Measurements from ENCODE around the gene TYMS. TPM values are rescaled to one million over a fixed set of nuclear protein-coding genes. Genes with fewer than 3 reads are reported as not detected.
A peak's percentile ranks its signal among the peaks of the same experiment; 100 is the strongest.

TYMS gene
- total and polyA plus RNA-seq, 10 of the 15 experiments (the other 5 are each of a cell fraction or from before 2014, with no cell fraction given) = 34.8 to 524 (median 219) TPM

DNA sequence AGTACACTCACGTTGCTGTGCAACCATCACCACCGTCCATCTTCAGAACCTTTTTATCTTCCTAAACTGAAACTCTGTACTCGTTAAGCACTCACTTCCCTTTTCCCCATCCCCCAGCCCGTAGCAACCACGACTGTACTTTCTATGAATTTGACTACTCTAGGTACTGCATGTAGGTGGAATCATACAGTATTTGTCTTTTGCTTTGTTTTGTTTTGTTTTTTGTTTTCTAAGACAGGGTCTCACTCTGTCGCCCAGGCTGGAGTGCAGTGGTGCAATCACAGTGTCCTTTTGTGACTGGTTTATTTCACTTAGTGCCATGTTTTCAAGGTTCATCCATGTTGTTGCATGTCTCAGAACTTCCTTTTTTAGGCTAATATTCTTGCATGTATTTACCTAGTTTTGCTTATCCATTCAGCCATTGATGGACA lies 7.0 kb upstream of the TYMS start (continued):
- no peak for TF ChIP-seq TBL1XR1 (IDR thresholded peaks at IDR 0.05; ENCODE audit: low read depth, low read length)
- peak; percentile 57 for TF ChIP-seq DPF2 (IDR thresholded peaks at IDR 0.05)
- TF ChIP-seq, protein P1, sequence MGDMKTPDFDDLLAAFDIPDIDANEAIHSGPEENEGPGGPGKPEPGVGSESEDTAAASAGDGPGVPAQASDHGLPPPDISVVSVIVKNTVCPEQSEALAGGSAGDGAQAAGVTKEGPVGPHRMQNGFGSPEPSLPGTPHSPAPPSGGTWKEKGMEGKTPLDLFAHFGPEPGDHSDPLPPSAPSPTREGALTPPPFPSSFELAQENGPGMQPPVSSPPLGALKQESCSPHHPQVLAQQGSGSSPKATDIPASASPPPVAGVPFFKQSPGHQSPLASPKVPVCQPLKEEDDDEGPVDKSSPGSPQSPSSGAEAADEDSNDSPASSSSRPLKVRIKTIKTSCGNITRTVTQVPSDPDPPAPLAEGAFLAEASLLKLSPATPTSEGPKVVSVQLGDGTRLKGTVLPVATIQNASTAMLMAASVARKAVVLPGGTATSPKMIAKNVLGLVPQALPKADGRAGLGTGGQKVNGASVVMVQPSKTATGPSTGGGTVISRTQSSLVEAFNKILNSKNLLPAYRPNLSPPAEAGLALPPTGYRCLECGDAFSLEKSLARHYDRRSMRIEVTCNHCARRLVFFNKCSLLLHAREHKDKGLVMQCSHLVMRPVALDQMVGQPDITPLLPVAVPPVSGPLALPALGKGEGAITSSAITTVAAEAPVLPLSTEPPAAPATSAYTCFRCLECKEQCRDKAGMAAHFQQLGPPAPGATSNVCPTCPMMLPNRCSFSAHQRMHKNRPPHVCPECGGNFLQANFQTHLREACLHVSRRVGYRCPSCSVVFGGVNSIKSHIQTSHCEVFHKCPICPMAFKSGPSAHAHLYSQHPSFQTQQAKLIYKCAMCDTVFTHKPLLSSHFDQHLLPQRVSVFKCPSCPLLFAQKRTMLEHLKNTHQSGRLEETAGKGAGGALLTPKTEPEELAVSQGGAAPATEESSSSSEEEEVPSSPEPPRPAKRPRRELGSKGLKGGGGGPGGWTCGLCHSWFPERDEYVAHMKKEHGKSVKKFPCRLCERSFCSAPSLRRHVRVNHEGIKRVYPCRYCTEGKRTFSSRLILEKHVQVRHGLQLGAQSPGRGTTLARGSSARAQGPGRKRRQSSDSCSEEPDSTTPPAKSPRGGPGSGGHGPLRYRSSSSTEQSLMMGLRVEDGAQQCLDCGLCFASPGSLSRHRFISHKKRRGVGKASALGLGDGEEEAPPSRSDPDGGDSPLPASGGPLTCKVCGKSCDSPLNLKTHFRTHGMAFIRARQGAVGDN (IDR thresholded peaks at IDR 0.05) = no peak
- TF ChIP-seq, protein P2, sequence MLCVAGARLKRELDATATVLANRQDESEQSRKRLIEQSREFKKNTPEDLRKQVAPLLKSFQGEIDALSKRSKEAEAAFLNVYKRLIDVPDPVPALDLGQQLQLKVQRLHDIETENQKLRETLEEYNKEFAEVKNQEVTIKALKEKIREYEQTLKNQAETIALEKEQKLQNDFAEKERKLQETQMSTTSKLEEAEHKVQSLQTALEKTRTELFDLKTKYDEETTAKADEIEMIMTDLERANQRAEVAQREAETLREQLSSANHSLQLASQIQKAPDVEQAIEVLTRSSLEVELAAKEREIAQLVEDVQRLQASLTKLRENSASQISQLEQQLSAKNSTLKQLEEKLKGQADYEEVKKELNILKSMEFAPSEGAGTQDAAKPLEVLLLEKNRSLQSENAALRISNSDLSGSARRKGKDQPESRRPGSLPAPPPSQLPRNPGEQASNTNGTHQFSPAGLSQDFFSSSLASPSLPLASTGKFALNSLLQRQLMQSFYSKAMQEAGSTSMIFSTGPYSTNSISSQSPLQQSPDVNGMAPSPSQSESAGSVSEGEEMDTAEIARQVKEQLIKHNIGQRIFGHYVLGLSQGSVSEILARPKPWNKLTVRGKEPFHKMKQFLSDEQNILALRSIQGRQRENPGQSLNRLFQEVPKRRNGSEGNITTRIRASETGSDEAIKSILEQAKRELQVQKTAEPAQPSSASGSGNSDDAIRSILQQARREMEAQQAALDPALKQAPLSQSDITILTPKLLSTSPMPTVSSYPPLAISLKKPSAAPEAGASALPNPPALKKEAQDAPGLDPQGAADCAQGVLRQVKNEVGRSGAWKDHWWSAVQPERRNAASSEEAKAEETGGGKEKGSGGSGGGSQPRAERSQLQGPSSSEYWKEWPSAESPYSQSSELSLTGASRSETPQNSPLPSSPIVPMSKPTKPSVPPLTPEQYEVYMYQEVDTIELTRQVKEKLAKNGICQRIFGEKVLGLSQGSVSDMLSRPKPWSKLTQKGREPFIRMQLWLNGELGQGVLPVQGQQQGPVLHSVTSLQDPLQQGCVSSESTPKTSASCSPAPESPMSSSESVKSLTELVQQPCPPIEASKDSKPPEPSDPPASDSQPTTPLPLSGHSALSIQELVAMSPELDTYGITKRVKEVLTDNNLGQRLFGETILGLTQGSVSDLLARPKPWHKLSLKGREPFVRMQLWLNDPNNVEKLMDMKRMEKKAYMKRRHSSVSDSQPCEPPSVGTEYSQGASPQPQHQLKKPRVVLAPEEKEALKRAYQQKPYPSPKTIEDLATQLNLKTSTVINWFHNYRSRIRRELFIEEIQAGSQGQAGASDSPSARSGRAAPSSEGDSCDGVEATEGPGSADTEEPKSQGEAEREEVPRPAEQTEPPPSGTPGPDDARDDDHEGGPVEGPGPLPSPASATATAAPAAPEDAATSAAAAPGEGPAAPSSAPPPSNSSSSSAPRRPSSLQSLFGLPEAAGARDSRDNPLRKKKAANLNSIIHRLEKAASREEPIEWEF (IDR thresholded peaks at IDR 0.05; ENCODE audit: insufficient replicate concordance, low read depth, low read length) = no peak
- no peak for TF ChIP-seq NFYB (IDR thresholded peaks at IDR 0.05; ENCODE audit: insufficient read depth, low read depth, low read length)
- no peak for TF ChIP-seq TARDBP (IDR thresholded peaks at IDR 0.05; ENCODE audit: borderline replicate concordance)
- no peak for TF ChIP-seq SUZ12 (IDR thresholded peaks at IDR 0.05; ENCODE audit: unreplicated experiment)
- TF ChIP-seq BCL11A (IDR thresholded peaks at IDR 0.05; ENCODE audit: low read depth, low read length) = peak; percentile 70
- TF ChIP-seq CEBPB (IDR thresholded peaks at IDR 0.05; ENCODE audit: borderline replicate concordance in 1 of 2, low read depth in 2 of 2, low read length in 2 of 2) = no peak
- TF ChIP-seq NR2C2 (IDR thresholded peaks at IDR 0.05; ENCODE audit: borderline replicate concordance, control insufficient read depth, insufficient read length, low read depth) = no peak
- TF ChIP-seq, protein P3, sequence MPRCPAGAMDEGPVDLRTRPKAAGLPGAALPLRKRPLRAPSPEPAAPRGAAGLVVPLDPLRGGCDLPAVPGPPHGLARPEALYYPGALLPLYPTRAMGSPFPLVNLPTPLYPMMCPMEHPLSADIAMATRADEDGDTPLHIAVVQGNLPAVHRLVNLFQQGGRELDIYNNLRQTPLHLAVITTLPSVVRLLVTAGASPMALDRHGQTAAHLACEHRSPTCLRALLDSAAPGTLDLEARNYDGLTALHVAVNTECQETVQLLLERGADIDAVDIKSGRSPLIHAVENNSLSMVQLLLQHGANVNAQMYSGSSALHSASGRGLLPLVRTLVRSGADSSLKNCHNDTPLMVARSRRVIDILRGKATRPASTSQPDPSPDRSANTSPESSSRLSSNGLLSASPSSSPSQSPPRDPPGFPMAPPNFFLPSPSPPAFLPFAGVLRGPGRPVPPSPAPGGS (IDR thresholded peaks at IDR 0.05; ENCODE audit: borderline replicate concordance, insufficient read depth, low read depth, low read length, poor library complexity, severe bottlenecking) = no peak
- TF ChIP-seq, protein P4, sequence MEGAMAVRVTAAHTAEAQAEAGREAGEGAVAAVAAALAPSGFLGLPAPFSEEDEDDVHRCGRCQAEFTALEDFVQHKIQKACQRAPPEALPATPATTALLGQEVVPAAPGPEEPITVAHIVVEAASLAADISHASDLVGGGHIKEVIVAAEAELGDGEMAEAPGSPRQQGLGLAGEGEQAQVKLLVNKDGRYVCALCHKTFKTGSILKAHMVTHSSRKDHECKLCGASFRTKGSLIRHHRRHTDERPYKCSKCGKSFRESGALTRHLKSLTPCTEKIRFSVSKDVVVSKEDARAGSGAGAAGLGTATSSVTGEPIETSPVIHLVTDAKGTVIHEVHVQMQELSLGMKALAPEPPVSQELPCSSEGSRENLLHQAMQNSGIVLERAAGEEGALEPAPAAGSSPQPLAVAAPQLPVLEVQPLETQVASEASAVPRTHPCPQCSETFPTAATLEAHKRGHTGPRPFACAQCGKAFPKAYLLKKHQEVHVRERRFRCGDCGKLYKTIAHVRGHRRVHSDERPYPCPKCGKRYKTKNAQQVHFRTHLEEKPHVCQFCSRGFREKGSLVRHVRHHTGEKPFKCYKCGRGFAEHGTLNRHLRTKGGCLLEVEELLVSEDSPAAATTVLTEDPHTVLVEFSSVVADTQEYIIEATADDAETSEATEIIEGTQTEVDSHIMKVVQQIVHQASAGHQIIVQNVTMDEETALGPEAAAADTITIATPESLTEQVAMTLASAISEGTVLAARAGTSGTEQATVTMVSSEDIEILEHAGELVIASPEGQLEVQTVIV (IDR thresholded peaks at IDR 0.05; ENCODE audit: borderline replicate concordance, partially characterized antibody) = no peak
- TF ChIP-seq SMAD1 (IDR thresholded peaks at IDR 0.05; ENCODE audit: low read depth, partially characterized antibody) = no peak

Measured in GM12878 (cell line).